ENCODE data around the gene MRPL27.

MRPL27 gene

GRCh38 chr17:50328363-50329325 lies 44.3 kb downstream of the MRPL27 start:
- Histone ChIP-seq H2BK15ac (ENCODE audit: low read length) (peak overlapping the region; percentile 78), H3K9ac (ENCODE audit: low read depth, low read length, poor library complexity) (no peak overlapping the region), H3K79me1 (ENCODE audit: low read depth, low read length) (peaks cover 2% of the 10 kb centered on the region), H4K8ac (ENCODE audit: low read depth, low read length) (no peak overlapping the region), H2BK12ac (ENCODE audit: low read length) (peak overlapping the region; percentile 50), H2AK5ac (ENCODE audit: low read depth, low read length) (peak overlapping the region; percentile 57), H2AFZ (ENCODE audit: low read length) (no peak overlapping the region), H3K23ac (ENCODE audit: low read depth, low read length, poor library complexity) (peak overlapping the region; percentile 25), H3K4me2 (ENCODE audit: insufficient read depth, low read length, poor library complexity, severe bottlenecking) (no peak overlapping the region), H3K18ac (ENCODE audit: low read length) (peak overlapping the region; percentile 50), H3K14ac (ENCODE audit: low read length) (peak overlapping the region; percentile 89), H2BK5ac (ENCODE audit: low read length) (no peak overlapping the region), H3K27me3 (ENCODE audit: control insufficient read depth in 3 of 3, insufficient read depth in 3 of 3, low read depth in 1 of 3, low read length in 3 of 3) (peaks cover 0 to 29% (median 0%) of the 10 kb centered on the region in 3 experiments), H4K91ac (ENCODE audit: low read depth, low read length, poor library complexity) (no peak overlapping the region), H3K36me3 (replicated peaks in 1 of 2; ENCODE audit: control insufficient read depth in 2 of 2, insufficient read depth in 2 of 2, low read length in 2 of 2) (no peaks in the 10 kb centered on the region), H3K4ac (ENCODE audit: low read length) (peak overlapping the region; percentile 58), H3K27ac (replicated peaks; ENCODE audit: low read length) (no peak overlapping the region), H3K4me3 (ENCODE audit: low read length in 2 of 2) (no peak overlapping the region), H3K9me3 (replicated peaks in 1 of 2; ENCODE audit: control insufficient read depth in 2 of 2, insufficient read depth in 1 of 2, low read depth in 1 of 2, low read length in 2 of 2) (no peaks in the 10 kb centered on the region), H2BK120ac (ENCODE audit: low read depth, low read length) (no peak overlapping the region), H3K4me1 (ENCODE audit: control insufficient read depth in 2 of 2, insufficient read depth in 1 of 2, low read depth in 1 of 2, low read length in 2 of 2) (peaks cover 0 to 2% of the 10 kb centered on the region in 2 donors)
- no peak for DNase-seq (ENCODE audit: low spot score)
- WGBS, 2 donors (ENCODE audit: extremely low coverage in 2 of 2, insufficient read length in 2 of 2, insufficient replicate concordance in 1 of 2), result no CpG with 5 or more reads among the region's 21 CpGs

- Histone ChIP-seq H3K27me3 (ENCODE audit: control insufficient read depth in 3 of 3, insufficient read depth in 3 of 3, low read depth in 1 of 3, low read length in 3 of 3) (peaks cover 0 to 29% (median 0%) of the 10 kb centered on the region in 3 experiments), H2BK15ac (ENCODE audit: low read length) (no peak overlapping the region), H3K14ac (ENCODE audit: low read length) (no peak overlapping the region), H3K4me3 (ENCODE audit: low read length in 2 of 2) (no peak overlapping the region), H2BK5ac (ENCODE audit: low read length) (no peak overlapping the region), H3K18ac (ENCODE audit: low read length) (no peak overlapping the region), H3K36me3 (replicated peaks in 1 of 2; ENCODE audit: control insufficient read depth in 2 of 2, insufficient read depth in 2 of 2, low read length in 2 of 2) (no peaks in the 10 kb centered on the region), H4K8ac (ENCODE audit: low read depth, low read length) (no peak overlapping the region), H2AK5ac (ENCODE audit: low read depth, low read length) (no peak overlapping the region), H3K9ac (ENCODE audit: low read depth, low read length, poor library complexity) (no peak overlapping the region), H4K91ac (ENCODE audit: low read depth, low read length, poor library complexity) (no peak overlapping the region), H2BK120ac (ENCODE audit: low read depth, low read length) (no peak overlapping the region), H3K4me2 (ENCODE audit: insufficient read depth, low read length, poor library complexity, severe bottlenecking) (no peak overlapping the region), H3K27ac (replicated peaks; ENCODE audit: low read length) (no peak overlapping the region), H3K9me3 (replicated peaks in 1 of 2; ENCODE audit: control insufficient read depth in 2 of 2, insufficient read depth in 1 of 2, low read depth in 1 of 2, low read length in 2 of 2) (no peaks in the 10 kb centered on the region), H3K4me1 (ENCODE audit: control insufficient read depth in 2 of 2, insufficient read depth in 1 of 2, low read depth in 1 of 2, low read length in 2 of 2) (no peaks in the 10 kb centered on the region), H3K4ac (ENCODE audit: low read length) (no peak overlapping the region), H3K23ac (ENCODE audit: low read depth, low read length, poor library complexity) (no peak overlapping the region), H2AFZ (ENCODE audit: low read length) (no peak overlapping the region), H3K79me1 (ENCODE audit: low read depth, low read length) (peaks cover 2% of the 10 kb centered on the region), H2BK12ac (ENCODE audit: low read length) (no peak overlapping the region)
- WGBS, 2 donors (ENCODE audit: extremely low coverage in 2 of 2, insufficient read length in 2 of 2, insufficient replicate concordance in 1 of 2), result no CpG with 5 or more reads among the region's 9 CpGs
- DNase-seq (ENCODE audit: low spot score), result no peak
Measured at GRCh38 chr17:50326831-50327364, 46.1 kb downstream of the MRPL27 start.

GRCh38 chr17:50325906-50326305 lies 47.1 kb downstream of the MRPL27 start:
- no peak overlapping the region for H2BK12ac ChIP-seq (ENCODE audit: low read length)
- no peak for DNase-seq (ENCODE audit: low spot score)
- WGBS, 2 donors (ENCODE audit: extremely low coverage in 2 of 2, insufficient read length in 2 of 2, insufficient replicate concordance in 1 of 2), result no CpG with 5 or more reads among the region's 4 CpGs

GRCh38 chr17:50323060-50323459 lies 49.9 kb downstream of the MRPL27 start:
- H3K27ac ChIP-seq (replicated peaks; ENCODE audit: low read length), result no peak overlapping the region
- peaks cover 0 to 27% (median 0%) of the 10 kb centered on the region in 3 experiments for H3K27me3 ChIP-seq (ENCODE audit: control insufficient read depth in 3 of 3, insufficient read depth in 3 of 3, low read depth in 1 of 3, low read length in 3 of 3)
- H3K4ac ChIP-seq (ENCODE audit: low read length), result no peak overlapping the region
- no peak overlapping the region for H2AFZ ChIP-seq (ENCODE audit: low read length)
- H3K18ac ChIP-seq (ENCODE audit: low read length), result no peak overlapping the region
- no peak overlapping the region for H3K4me2 ChIP-seq (ENCODE audit: insufficient read depth, low read length, poor library complexity, severe bottlenecking)
- no CpG with 5 or more reads among the region's 5 CpGs for WGBS, 2 donors (ENCODE audit: extremely low coverage in 2 of 2, insufficient read length in 2 of 2, insufficient replicate concordance in 1 of 2)
- DNase-seq (ENCODE audit: low spot score), result no peak
- no peak overlapping the region for H4K8ac ChIP-seq (ENCODE audit: low read depth, low read length)
- no peaks in the 10 kb centered on the region for H3K36me3 ChIP-seq (replicated peaks in 1 of 2; ENCODE audit: control insufficient read depth in 2 of 2, insufficient read depth in 2 of 2, low read length in 2 of 2)
- no peak overlapping the region for H2BK15ac ChIP-seq (ENCODE audit: low read length)
- H3K14ac ChIP-seq (ENCODE audit: low read length), result no peak overlapping the region
- H3K4me1 ChIP-seq (ENCODE audit: control insufficient read depth in 2 of 2, insufficient read depth in 1 of 2, low read depth in 1 of 2, low read length in 2 of 2), result no peaks in the 10 kb centered on the region
- H4K91ac ChIP-seq (ENCODE audit: low read depth, low read length, poor library complexity), result no peak overlapping the region
- no peak overlapping the region for H3K4me3 ChIP-seq (ENCODE audit: low read length in 2 of 2)
- no peaks in the 10 kb centered on the region for H3K79me1 ChIP-seq (ENCODE audit: low read depth, low read length)
- H3K9me3 ChIP-seq (replicated peaks in 1 of 2; ENCODE audit: control insufficient read depth in 2 of 2, insufficient read depth in 1 of 2, low read depth in 1 of 2, low read length in 2 of 2), result no peaks in the 10 kb centered on the region
- H3K9ac ChIP-seq (ENCODE audit: low read depth, low read length, poor library complexity), result no peak overlapping the region
- H2AK5ac ChIP-seq (ENCODE audit: low read depth, low read length), result no peak overlapping the region
- H2BK5ac ChIP-seq (ENCODE audit: low read length), result no peak overlapping the region
- H2BK12ac ChIP-seq (ENCODE audit: low read length), result no peak overlapping the region
- H2BK120ac ChIP-seq (ENCODE audit: low read depth, low read length), result no peak overlapping the region
- H3K23ac ChIP-seq (ENCODE audit: low read depth, low read length, poor library complexity), result no peak overlapping the region

More at GRCh38 chr17:50325906-50326305, 47.1 kb downstream of the MRPL27 start:
- H3K23ac ChIP-seq (ENCODE audit: low read depth, low read length, poor library complexity), result no peak overlapping the region
- H3K9me3 ChIP-seq (replicated peaks in 1 of 2; ENCODE audit: control insufficient read depth in 2 of 2, insufficient read depth in 1 of 2, low read depth in 1 of 2, low read length in 2 of 2), result no peaks in the 10 kb centered on the region
- H2BK120ac ChIP-seq (ENCODE audit: low read depth, low read length), result no peak overlapping the region
- H3K4me3 ChIP-seq (ENCODE audit: low read length in 2 of 2), result no peak overlapping the region
- no peaks in the 10 kb centered on the region for H3K4me1 ChIP-seq (ENCODE audit: control insufficient read depth in 2 of 2, insufficient read depth in 1 of 2, low read depth in 1 of 2, low read length in 2 of 2)
- no peaks in the 10 kb centered on the region for H3K36me3 ChIP-seq (replicated peaks in 1 of 2; ENCODE audit: control insufficient read depth in 2 of 2, insufficient read depth in 2 of 2, low read length in 2 of 2)
- no peak overlapping the region for H3K27ac ChIP-seq (replicated peaks; ENCODE audit: low read length)
- H4K91ac ChIP-seq (ENCODE audit: low read depth, low read length, poor library complexity), result no peak overlapping the region
- no peak overlapping the region for H2AK5ac ChIP-seq (ENCODE audit: low read depth, low read length)
- H3K27me3 ChIP-seq (ENCODE audit: control insufficient read depth in 3 of 3, insufficient read depth in 3 of 3, low read depth in 1 of 3, low read length in 3 of 3), result peaks cover 0 to 29% (median 0%) of the 10 kb centered on the region in 3 experiments
- no peak overlapping the region for H4K8ac ChIP-seq (ENCODE audit: low read depth, low read length)
- H2BK5ac ChIP-seq (ENCODE audit: low read length), result no peak overlapping the region
- H2AFZ ChIP-seq (ENCODE audit: low read length), result no peak overlapping the region
- H3K9ac ChIP-seq (ENCODE audit: low read depth, low read length, poor library complexity), result peak overlapping the region; percentile 0
- no peak overlapping the region for H3K4me2 ChIP-seq (ENCODE audit: insufficient read depth, low read length, poor library complexity, severe bottlenecking)
- no peak overlapping the region for H3K4ac ChIP-seq (ENCODE audit: low read length)
- peaks cover 2% of the 10 kb centered on the region for H3K79me1 ChIP-seq (ENCODE audit: low read depth, low read length)
- H2BK15ac ChIP-seq (ENCODE audit: low read length), result no peak overlapping the region
- no peak overlapping the region for H3K18ac ChIP-seq (ENCODE audit: low read length)
- no peak overlapping the region for H3K14ac ChIP-seq (ENCODE audit: low read length)

All from neuronal stem cell (in vitro differentiated cells).